Amniotic epithelial cell (primary cell): Measurements from ENCODE around the gene EBNA1BP2.
"Not testable (repeated sequence)": the region's sequence is repeated elsewhere in the genome, so short reads cannot be mapped to it uniquely, and the experiment has no call there.

Experiments
- DNase-seq: peaks from one replicate; pipeline ENCODE4 v3.0.0-alpha.2; 2010; ENCODE audit warnings: low read depth

EBNA1BP2 gene, protein sequence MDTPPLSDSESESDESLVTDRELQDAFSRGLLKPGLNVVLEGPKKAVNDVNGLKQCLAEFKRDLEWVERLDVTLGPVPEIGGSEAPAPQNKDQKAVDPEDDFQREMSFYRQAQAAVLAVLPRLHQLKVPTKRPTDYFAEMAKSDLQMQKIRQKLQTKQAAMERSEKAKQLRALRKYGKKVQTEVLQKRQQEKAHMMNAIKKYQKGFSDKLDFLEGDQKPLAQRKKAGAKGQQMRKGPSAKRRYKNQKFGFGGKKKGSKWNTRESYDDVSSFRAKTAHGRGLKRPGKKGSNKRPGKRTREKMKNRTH

DNA sequence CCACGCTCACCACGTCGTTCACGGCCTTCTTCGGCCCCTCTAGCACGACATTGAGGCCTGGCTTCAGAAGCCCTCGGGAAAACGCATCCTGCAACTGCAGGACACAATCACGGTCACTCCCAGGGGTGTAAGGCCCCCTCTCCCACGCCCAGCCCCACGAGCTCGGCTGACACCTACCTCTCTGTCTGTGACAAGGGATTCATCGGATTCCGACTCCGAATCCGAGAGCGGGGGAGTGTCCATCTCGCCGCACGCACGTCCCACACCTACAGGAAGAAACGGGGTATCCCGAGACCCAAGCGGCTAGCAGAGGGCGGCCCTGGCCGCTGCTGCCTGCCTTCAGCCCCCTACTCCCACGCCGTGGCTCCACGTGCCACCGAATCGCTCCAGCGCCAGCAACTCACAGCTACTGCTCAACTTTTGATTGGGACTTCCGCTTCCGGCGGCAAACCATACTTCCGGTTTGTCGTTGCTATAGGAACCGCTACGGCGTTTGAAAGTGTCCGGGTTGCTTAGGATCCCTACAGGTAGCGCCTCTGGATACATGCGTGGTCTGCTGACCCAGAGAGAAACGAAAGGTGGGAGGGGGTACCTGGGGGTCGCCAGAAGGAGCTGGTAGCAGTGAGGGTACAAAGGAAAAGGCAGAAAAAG is at the start of gene EBNA1BP2, which contains the start of gene CFAP57:
Gene EBNA1BP2 (minus strand): TSS at position 415 of the 651 bp plus-strand sequence. CDS start 172 bp downstream, at position 243.
Gene CFAP57 (plus strand): TSS at position 455 of the 651 bp plus-strand sequence. CDS start 424 bp downstream, outside the sequence.
- DNase-seq, result peak; percentile 94

DNA sequence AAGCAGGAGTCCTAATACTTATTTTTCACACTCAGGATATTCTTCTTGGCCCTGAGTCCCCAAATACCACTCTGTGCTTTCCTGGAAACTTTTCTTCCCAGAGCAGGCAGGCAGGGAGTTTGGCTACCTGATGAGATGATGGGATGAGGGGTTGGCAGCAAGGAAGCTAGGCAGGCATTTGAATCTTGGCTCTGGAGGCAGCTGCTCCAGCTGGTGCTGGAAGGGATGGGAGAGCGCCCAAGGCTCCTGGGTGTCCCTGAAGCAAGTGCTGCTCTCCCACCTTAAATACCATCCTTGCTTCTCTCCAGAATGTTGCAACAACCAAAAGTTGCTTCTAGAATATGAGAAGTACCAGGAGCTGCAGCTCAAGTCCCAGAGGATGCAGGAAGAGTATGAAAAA is 49.7 kb upstream of the EBNA1BP2 start:
- DNase-seq, result no peak

DNA sequence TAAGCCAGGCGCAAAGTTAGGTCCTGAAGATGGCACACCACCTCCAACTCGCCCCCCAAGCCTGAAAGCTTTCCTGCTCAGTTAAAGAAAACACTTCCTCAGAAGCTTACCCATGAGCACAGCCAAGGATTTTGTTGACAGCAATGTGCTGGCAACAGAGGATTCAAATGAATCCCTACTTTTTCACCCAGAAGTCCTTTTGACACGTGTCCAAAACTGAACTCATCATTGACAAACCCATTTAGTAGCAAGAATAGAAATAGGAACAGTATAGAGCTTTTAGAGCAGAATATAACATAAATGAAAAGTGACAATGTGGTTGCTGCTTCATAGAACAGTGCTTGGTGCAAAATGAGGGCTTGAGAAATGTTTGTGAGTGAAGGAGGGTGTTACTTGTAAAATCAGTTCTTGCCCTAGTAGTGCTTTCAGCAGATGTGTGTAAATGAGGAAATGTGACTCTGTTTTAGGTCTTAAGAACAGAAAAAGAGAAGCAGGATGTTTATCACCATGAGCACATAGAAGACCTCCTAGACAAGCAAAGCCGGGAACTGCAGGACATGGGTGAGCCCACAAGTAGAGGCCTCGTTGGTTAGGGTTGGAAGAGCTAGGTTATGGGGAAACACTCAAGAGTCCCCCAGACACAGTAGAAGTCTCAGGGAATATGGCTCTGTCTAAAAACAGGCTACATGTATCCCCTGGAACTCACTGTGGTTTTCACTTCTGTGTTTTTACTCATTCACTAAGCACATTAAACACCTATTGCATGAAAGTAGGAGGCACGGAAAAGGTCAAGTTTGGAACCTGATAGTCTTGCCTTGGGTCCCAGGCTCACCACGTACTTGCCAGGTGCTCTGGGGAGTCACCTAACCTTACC is 49.1 kb upstream of the EBNA1BP2 start:
- DNase-seq, result no peak

DNA sequence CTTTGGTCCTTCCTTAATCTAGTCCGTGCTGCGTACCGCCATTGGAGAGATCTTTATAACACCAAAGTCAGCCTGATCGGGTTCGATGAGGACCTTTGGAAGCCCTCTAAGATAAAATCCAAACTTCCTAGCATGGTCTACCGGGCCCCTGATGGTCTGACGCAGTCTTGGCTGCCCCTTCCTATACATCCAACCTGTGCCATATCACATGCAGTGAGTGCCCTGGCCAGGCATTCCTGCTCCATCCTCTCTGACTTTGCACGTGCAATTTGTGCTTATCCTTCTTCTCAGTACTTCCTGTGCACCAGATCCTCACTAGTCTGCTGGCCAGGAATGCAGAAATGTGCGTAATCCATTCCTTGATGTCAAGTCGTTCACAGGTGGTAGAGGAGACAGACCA is 45.7 kb upstream of the EBNA1BP2 start:
- no peak for DNase-seq

DNA sequence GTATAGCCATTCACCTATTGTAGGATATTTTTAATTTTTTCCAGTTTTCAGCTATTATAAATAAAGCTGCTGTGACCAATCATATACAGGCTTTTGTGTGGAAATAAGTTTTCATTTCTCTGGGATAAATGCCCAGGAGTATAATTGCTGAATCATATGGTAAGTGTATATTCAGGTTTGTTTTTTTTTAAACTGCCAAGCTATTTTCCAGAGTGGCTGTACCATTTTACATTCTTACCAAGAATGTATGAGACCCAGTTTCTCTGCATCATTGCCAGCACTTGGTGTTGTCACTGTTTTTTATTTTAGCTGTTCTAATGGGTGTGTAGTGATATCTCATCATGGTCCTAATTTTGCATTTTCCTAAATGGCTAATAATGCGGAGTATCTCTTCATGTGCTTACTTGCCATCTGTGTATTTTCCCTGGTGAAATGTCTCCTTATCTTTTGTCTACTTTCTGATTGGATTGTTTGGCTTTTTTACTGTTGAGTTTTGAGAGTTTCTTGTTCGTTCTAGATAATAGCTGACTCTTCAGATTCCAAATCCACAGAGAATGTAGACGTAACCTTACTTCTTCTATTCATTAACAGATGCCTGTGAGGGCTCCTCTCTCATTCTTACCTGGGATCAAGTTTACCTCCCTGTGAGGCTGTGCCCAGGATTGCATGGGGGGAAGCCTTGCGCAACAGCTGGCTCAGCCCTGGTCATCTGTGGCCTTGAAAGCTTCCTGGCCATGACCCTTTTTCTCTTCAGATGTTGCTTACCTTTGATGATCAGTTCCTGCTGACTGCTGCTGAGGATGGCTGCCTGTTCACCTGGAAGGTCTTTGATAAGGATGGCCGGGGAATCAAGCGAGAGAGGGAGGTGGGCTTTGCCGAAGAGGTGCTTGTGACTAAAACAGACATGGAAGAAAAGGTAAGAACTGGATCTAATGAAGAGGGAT is 42.7 kb upstream of the EBNA1BP2 start:
- DNase-seq, result no peak

DNA sequence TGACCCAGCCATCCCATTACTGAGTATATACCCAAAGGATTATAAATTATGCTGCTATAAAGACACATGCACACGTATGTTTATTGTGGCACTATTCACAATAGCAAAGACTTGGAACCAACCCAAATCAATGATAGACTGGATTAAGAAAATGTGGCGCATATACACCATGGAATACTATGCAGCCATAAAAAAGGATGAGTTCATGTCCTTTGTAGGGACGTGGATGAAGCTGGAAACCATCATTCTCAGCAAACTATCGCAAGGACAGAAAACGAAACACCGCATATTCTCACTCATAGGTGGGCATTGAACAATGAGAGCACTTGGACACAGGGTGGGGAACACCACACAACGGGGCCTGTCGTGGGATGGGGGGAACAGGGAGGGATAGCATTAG is 36.2 kb upstream of the EBNA1BP2 start:
- not testable (repeated sequence) for DNase-seq

DNA sequence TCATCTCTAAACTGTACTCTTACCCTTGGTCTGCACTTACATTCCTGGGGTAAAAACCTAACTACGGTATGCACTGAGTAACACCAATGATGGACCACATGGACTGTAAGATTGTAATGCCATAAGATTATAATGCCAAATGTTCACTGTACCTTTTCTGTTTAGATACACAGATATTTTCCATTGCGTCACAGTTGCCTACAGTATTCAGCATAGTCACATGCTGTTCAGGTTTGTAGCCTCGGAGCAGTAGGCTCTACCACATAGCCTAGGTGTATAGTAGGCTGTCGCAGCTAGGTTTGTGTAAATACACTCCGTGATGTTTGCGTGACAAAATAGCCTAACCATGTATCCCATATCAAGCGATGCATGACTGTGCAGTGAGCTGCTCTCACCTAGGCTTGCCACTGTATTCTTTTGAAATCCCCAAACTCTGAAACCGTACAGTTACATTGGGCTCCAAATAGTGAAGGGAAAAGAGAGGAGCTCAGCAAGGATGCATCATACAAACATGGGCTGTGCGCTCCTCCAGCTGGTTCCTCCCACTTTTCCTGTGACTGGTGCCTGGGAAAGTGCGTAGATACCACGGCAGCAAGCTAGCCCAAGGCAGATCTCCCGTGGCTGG is 35.3 kb upstream of the EBNA1BP2 start:
- peak; percentile 76 for DNase-seq

DNA sequence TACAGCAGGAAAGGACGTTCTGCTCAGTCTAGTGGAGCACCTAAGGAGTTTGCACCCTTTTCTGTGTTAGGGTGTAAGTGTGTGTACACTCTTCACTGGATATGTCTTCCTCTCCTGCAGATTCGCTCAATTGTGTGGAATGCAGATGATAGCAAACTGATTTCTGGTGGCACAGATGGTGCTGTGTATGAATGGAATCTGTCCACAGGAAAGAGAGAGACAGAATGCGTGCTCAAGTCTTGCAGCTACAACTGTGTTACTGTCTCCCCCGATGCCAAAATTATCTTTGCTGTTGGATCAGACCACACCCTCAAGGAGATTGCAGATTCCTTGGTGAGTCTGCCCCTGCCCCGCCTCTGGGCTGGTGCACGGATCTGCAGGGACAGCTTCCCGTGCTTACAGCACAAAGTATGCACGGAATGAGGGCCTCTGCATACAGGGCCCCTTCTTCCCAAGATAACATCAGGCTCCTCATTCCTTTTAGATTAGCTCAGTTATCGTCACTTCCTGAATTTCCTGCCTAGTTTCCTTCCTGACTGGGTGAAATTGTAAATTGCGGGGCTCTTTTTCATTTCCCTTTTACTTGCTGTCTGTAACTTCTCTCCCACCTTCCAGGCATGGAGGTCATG is 34.6 kb upstream of the EBNA1BP2 start:
- peak; percentile 97 for DNase-seq

DNA sequence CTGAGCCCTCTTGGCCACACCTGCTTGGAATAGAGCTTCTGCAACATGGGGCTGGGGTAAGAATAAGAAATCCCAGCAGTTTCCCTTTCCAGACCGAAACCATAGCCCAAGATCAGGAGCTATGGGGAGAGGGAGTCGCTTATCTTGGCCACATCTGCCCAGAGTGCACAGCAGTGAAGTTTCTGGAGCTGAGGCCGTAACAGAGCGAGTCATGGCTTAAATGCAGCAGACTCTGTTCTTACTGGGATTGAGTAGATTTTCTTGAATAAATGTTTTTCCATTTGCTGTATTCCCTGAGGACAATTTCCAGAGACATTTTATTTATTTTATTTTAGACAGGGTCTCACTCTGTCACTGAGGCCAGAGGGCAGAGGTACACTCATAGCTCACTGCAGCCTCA is 33.6 kb upstream of the EBNA1BP2 start:
- DNase-seq, result peak; percentile 51

DNA sequence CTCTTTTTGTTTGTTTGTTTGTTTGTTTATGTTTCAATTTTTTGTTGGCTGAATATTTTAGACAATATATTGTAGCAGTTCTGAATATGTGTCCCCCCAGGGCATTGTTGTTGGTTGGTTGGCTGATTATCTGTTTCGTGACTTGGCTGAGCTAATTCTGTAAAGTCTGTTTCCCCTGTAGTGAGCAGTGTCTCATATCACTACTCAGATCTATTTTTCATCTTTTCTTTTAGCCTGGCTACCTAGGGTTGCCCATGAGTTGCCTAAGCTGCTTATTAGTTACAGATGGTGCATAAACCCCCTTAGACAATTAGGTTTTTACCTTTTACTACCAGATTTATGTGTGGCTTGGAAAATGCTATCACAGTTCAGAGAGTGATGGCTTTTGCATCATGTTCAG is 32.3 kb upstream of the EBNA1BP2 start:
- DNase-seq, result no peak

DNA sequence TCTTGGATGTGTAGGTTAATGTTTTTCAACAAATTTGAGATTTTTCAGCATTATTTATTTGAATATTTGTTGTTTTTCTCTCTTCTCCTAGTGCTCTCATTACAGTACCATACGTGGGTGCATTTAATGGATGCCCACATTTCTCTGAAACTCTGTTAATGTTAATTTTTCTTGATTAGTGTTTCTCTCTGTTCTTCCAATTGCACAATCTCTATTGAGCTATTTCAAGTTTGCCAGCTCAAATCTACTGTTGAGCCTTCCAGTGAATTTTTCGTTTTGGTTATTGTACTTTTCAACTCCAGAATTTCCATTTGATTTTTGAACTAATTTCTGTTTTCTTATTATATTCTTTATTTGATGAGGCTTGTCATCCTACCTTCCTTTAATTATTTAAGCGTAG is 31.8 kb upstream of the EBNA1BP2 start:
- DNase-seq, result no peak

DNA sequence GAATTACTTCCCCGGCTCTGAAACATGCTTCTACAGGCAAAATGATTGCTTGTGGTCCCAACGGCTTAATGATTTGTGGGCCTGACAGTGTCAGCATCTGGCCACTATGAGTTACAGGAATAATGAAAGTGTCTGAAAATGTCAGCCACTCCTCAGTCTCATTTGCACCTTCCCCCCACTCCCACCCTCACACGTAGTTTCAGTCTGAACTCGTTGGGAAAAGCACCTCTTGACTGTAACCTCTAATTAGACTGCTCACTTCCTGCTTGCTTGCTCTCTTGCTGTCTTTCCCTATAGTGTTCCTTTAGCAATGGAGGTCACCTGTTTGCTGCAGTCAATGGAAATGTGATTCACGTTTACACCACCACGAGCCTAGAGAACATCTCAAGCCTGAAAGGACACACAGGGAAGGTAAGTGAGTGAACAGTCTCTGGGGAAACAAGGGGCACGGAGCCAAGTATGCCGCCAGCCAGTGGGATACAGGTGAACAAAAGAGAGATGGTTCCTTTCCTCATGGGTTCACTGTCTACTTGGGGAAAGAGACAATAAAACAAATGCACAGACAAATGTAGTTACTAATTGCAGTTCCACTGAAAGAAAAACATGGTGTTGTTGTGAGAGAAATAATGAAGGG is 27.1 kb upstream of the EBNA1BP2 start:
- DNase-seq, result no peak

DNA sequence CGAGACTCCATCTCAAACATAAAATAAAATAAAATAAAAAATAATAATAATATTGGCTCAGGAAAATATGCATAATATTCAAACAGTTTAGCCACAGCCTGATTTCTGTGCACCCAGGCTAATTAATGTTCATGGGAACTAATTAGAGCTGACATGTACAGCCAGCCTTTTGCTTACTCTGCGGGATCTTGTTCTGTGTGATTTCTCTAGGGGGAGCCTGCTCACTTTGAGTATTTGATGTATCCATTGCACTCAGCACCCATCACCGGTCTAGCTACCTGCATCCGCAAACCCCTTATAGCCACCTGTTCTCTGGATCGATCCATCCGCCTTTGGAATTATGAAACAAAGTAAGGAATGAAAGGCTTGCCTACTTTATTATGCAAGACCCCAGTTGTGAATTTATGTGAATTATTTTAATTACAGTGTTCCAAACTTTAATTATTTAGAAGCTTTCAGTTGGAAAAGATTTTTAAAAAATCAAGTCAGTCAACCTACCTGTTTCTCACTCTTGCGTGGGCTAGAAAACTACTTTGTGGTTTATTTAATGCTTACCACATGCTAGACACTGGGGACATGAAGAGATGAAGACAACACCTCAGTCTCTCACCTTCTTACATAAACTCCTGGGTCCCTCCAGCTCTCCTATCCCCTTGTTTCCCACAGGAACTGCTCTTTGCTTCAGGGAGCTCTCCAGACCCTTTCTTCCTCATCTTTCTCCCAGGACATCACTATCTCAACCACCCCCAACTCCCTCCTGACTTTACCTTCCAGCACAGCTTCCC is 25.4 kb upstream of the EBNA1BP2 start:
- no peak for DNase-seq

DNA sequence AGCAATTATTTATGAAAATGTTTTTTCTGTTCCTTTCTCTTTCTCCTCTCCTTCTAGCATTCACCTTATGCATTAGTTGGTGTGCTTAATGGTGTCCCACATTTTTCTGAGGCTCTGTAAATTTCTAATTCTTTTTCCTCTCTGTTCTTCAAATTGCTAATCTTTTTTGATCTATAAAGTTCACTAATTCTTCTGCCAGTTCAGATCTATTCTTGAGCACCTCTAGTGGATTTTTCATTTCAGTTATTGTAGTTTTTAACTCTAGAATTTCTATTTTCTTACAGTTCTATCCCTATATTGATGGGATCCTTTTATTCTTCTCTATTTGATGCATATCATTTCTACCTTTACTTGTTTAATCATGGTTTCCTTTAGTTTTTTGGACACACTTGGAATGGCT is 22.4 kb upstream of the EBNA1BP2 start:
- DNase-seq, result no peak

DNA sequence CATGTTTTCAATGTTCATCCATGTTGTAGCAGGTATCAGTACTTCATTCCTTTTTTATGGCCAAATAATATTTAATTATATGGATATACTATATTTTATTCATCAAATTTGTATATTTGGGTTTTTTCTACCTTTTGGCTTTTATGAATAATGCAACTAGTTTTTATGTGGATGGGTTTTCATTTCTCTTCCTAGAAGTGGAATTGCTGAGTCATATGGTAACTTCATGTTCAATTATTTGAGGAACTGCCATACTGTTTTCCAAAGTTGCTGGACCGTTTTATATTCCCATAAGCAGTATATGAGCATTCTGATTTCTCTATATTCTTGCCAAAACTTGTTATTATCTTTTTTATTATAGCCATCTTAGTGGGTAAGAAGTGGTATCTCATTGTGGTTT is 16.0 kb upstream of the EBNA1BP2 start:
- no peak for DNase-seq

DNA sequence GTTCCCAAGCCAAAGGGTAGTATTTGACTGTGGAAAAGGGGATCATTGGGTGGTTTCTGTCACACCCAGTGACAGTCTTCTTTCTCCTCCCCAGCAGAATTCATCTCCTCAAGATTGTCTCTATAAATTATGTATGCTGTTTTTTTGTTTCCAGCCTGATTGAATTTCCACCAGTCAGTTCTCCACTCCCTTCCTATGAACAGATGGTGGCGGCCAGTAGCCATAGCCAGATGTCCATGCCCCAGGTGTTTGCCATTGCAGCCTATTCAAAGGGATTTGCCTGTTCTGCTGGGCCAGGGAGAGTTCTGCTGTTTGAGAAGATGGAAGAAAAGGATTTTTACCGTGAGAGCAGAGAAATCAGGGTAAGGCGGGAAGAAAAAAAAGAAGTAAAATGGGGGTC is 12.9 kb upstream of the EBNA1BP2 start:
- no peak for DNase-seq

DNA sequence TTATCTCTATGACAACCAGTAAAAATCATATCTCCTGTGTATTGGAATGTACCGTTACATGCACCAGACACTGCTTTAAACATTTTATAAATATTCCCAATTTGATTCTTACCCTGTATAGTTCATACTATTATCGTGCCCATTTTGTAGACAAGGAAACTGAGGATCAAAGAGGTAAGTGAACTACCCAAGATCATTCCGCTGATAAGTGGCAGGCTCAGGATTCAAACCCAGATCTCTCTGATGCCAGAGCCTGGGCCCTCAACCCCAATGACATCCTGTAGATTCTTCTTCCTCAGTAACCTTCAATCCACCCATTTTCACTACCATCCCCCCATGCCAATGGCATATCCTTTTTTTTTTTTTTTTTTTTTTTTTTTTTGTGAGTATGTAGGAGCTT is 12.3 kb upstream of the EBNA1BP2 start:
- no peak for DNase-seq

DNA sequence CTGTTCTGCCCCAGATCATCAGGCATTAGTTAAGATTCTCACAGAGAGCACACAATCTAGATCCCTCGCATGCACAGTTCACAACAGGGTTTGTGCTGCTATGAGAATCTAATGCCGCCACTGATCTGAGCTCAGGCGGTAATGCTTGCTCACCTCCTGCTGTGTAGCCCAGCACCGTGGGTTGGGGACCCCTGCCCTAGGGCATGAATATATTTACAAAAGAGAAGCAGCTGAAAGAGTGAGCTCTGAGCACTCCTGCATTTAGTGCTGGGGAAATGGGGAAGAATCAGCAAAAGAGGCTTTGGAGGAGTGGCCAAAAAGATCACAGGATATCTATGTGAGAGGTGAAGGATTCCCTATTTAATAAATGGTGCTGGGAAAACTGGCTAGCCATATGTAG is 5.6 kb upstream of the EBNA1BP2 start:
- no peak for DNase-seq

DNA sequence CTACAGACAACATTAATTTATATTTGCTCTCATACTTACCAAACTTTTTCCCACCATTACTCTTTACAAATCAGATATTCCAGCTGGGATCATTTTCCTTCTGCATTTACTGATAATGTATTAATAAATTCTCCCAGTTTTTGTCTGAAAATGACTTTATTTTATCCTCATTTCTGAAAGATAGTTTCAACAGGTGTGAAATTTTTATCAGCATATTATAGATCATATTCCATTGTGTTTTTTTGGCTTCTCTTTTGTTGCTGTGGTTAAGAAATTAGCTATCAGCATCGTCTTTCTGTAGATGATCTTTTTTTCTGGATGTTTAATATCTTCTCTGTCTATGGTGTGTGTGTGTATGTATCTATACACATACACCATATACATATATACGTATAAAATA is 2.8 kb upstream of the EBNA1BP2 start:
- DNase-seq, result no peak
